Esophagus squamous epithelium (tissue), 4 donors: Measurements from ENCODE around the gene GATA5.
A peak's percentile ranks its signal among the peaks of the same experiment; 100 is the strongest.

Experiments
- POLR2A ChIP-seq, 4 donors: fragments of 450-650 bp; IDR thresholded peaks; one replicate each; pipeline ENCODE4 v1.6.1; 2017; ENCODE audit warnings: antibody characterized with exemption in 4 of 4, mild to moderate bottlenecking in 4 of 4, moderate library complexity in 3 of 4
- TF ChIP-seq, protein P1 (sequence below), 6 experiments: fragments of 450-650 bp in 4 of 6; fragments of 200-600 bp in 2 of 6; sonication (generic) in 2 of 6; IDR thresholded peaks; one replicate each; pipeline ENCODE4 v1.5.1; 2016 to 2019; ENCODE audit warnings: antibody characterized with exemption in 6 of 6, mild to moderate bottlenecking in 4 of 6, moderate library complexity in 4 of 6

DNA sequence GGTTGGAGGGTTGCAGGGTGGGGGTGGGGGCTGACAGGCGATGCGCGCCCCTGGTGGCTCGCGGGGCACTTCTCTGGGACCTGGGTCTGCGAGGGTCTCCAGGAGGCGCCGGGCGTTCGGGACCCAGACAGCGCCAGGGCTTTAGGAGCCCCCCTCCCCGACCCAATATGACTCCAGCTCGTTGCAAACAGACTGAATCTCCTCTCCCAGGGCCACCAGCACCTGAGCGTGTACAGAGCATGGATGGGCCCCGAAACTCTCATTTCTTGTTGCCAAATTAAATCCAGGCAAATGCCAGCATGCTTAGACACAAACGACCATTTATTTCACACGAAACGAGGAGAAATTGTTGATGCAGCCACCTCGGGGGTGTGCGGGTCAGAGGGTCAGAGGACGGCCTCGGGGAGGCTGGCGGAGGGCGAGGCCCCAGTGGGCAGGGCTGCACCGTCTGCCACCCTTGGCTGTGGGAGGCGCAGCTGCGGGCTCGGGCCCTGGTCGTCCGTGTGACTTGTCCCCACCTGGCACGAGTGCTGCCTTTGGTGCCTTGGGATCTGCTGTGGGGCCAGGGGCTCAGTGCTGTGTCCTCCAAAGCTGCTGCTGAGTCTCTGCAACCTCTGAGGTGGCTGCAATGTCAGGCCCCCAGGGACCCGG lies 20.9 kb upstream of the GATA5 start:
- TF ChIP-seq, protein P1, sequence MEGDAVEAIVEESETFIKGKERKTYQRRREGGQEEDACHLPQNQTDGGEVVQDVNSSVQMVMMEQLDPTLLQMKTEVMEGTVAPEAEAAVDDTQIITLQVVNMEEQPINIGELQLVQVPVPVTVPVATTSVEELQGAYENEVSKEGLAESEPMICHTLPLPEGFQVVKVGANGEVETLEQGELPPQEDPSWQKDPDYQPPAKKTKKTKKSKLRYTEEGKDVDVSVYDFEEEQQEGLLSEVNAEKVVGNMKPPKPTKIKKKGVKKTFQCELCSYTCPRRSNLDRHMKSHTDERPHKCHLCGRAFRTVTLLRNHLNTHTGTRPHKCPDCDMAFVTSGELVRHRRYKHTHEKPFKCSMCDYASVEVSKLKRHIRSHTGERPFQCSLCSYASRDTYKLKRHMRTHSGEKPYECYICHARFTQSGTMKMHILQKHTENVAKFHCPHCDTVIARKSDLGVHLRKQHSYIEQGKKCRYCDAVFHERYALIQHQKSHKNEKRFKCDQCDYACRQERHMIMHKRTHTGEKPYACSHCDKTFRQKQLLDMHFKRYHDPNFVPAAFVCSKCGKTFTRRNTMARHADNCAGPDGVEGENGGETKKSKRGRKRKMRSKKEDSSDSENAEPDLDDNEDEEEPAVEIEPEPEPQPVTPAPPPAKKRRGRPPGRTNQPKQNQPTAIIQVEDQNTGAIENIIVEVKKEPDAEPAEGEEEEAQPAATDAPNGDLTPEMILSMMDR (IDR thresholded peaks at IDR 0.05), result peak; percentile 38 to 52 (median 46)
- no peak for TF ChIP-seq POLR2A (IDR thresholded peaks at IDR 0.05)
